Calu3 (cell line): Measurements from ENCODE around the gene GDE1. TPM values are rescaled to one million over a fixed set of nuclear protein-coding genes. Genes with fewer than 3 reads are reported as not detected.

Experiments
- Bru-seq: library from RNA; stranded (reverse); fragments of 400-500 nt; gene quantifications from one replicate; lab custom pipeline; 2021; lab: Mats Ljungman, UMichigan
- BruChase-seq, 2 experiments: library from RNA; stranded (reverse); fragments of 400-500 nt; gene quantifications; one replicate each; lab custom pipeline; 2021; lab: Mats Ljungman, UMichigan
- BruUV-seq: library from RNA; stranded (reverse); fragments of 400-500 nt; replicated peaks from 2 replicates; lab custom pipeline; 2021; lab: Mats Ljungman, UMichigan
- CTCF ChIA-PET: fragments of 300-600 bp; sonication (Branson Sonifier 250); formaldehyde crosslinking; loops from one replicate; lab custom pipeline; 2022; ENCODE audit warnings: antibody characterized with exemption; lab: Charles Lee
- DNase-seq: peaks from one replicate; pipeline ENCODE4 v3.0.0; 2022
- H3K27ac Mint-ChIP-seq: one replicate; pipeline ENCODE4 v1.8.0; 2022; ENCODE audit warnings: mixed read lengths; ENCODE audit not compliant: unreplicated experiment
- H3K27me3 Mint-ChIP-seq: one replicate; pipeline ENCODE4 v1.8.0; 2022; ENCODE audit warnings: mixed read lengths; ENCODE audit not compliant: unreplicated experiment
- H3K36me3 Mint-ChIP-seq: one replicate; pipeline ENCODE4 v1.8.0; 2022; ENCODE audit warnings: mild to moderate bottlenecking, moderate library complexity, mixed read lengths; ENCODE audit not compliant: insufficient read depth, unreplicated experiment
- H3K4me1 Mint-ChIP-seq: one replicate; pipeline ENCODE4 v1.8.0; 2022; ENCODE audit warnings: mild to moderate bottlenecking, low read depth, mixed read lengths; ENCODE audit not compliant: unreplicated experiment
- H3K4me3 Mint-ChIP-seq: one replicate; pipeline ENCODE4 v1.8.0; 2022; ENCODE audit warnings: mild to moderate bottlenecking, low read depth, moderate library complexity, mixed read lengths; ENCODE audit not compliant: unreplicated experiment
- H3K9me3 Mint-ChIP-seq: one replicate; pipeline ENCODE4 v1.8.0; 2022; ENCODE audit warnings: low read depth, mixed read lengths; ENCODE audit not compliant: unreplicated experiment
- CTCF ChIP-seq: fragments of 200-600 bp; IDR thresholded peaks from one replicate; pipeline ENCODE4 v1.8.0; 2022; ENCODE audit warnings: antibody characterized with exemption; ENCODE audit not compliant: unreplicated experiment
- intact Hi-C: fragments of 100-400 bp; cut with micrococcal nuclease; formaldehyde crosslinking; loops from one replicate; pipeline ENCODE4 v1.10.0; 2022; ENCODE audit not compliant: unreplicated experiment
- long read RNA-seq: library from polyadenylated mRNA; stranded (forward); transcript quantifications from one replicate; pipeline ENCODE4 v2.0.0, GENCODE V29; 2022
- total RNA-seq: library from RNA; stranded (reverse); gene quantifications from 2 replicates; pipeline ENCODE4 v1.2.3, GENCODE V29; 2022

GDE1 gene, protein sequence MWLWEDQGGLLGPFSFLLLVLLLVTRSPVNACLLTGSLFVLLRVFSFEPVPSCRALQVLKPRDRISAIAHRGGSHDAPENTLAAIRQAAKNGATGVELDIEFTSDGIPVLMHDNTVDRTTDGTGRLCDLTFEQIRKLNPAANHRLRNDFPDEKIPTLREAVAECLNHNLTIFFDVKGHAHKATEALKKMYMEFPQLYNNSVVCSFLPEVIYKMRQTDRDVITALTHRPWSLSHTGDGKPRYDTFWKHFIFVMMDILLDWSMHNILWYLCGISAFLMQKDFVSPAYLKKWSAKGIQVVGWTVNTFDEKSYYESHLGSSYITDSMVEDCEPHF
- total RNA-seq = 89.6 and 98.2 TPM in 2 replicates
- percentile 83 among the genes with signal in this experiment for Bru-seq, nascent RNA
- percentile 94 among the genes with signal in this experiment for BruChase-seq, experiment 1, labeled RNA remaining after a 6-hour chase
- BruChase-seq, experiment 2, labeled RNA remaining after a 2-hour chase = percentile 86 among the genes with signal in this experiment
- long read RNA-seq, transcript GDE1-203 (6 exons, 2,238 nt) = minor isoform, 11 of 178 reads
- long read RNA-seq, transcript GDE1-201 (6 exons, 2,958 nt) = major isoform, 64 of 178 reads
- long read RNA-seq, partial matches to known transcripts = 6 of 178 reads
- long read RNA-seq, other reads (novel, unspliced or antisense) = 97 of 178 reads

DNA sequence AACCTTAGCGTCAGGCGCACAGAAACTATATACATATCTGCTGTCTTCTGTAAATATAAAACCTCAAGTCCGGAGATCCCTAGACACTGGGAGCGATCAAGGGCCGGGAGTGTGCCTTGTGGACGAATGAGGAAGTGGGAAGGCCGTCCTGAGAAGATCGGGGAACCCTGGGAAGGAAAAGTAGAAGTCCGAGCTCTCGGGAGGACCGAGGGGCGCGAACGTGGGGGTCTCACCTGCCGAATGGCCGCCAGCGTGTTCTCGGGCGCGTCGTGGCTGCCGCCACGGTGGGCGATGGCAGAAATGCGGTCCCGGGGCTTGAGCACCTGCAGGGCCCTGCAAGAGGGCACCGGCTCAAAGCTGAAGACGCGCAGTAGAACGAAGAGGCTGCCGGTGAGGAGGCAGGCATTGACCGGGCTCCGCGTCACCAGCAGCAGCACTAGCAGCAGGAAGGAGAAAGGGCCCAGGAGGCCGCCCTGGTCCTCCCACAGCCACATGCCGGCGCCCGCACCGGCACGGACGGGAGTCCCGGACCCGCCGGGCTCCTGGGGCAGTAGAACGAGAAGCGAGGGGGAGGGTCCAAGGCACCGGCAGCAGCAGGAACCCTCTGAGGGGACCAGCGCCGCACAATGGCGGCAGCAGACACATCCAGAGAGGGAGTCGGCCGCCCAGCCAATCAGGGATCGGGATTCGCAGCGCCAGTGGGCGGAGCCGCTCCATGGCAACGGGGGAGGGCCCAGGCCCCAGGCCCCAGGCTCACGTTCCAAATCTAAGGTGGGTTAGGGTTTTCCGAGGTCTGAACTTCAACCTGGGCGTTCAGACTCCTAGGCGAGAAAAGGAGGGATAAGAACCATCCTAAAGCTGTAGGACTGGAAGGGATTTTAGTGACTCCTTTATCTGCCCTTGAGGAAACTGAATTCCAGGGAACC, at the start of gene GDE1:
TSS of gene GDE1 (minus strand) at position 628 of the 926 bp plus-strand sequence. CDS start at position 494, 134 bp downstream.
- DNase-seq = peak; percentile 97

GRCh38 chr16:19567560-19567959, 45.7 kb upstream of the GDE1 start:
- no TSS peak for BruUV-seq
- Mint-ChIP-seq H3K36me3 (no peaks in the 10 kb centered on the region), H3K27ac (no peak overlapping the region), H3K4me1 (no peaks in the 10 kb centered on the region), H3K9me3 (no peaks in the 10 kb centered on the region), H3K4me3 (no peak overlapping the region), H3K27me3 (no peaks in the 10 kb centered on the region)
- no peak for TF ChIP-seq CTCF
- CTCF ChIA-PET = interaction anchor here (0.6 to 0.7 kb wide), 2 partner anchors 30 to 127 kb away, joined by 3 to 4 read pairs; no protein-coding TSS in a partner anchor
- intact Hi-C loops = loop anchor here (10.0 kb wide), 1 partner anchor 737 kb away; no protein-coding TSS in a partner anchor
- no peak for DNase-seq

More for the DNA sequence above, at the start of gene GDE1:
- Mint-ChIP-seq H3K9me3 (no peaks in the 10 kb centered on the region), H3K4me1 (peaks cover 37% of the 10 kb centered on the region), H3K27ac (peak within 1 kb of the TSS; percentile 82), H3K36me3 (peaks cover 64% of the 10 kb centered on the region), H3K4me3 (peak within 1 kb of the TSS; percentile 94), H3K27me3 (no peaks in the 10 kb centered on the region)
- intact Hi-C loops = loop anchor here (10.0 kb wide), 1 partner anchor 427 kb away; no protein-coding TSS in a partner anchor
- CTCF ChIA-PET = interaction anchor here (0.9 kb wide), 1 partner anchor 720 kb away, joined by 3 read pairs; the partner anchor contains the start of gene ARL6IP1
- TF ChIP-seq CTCF = no peak
- BruUV-seq = no TSS peak

GRCh38 chr16:19566362-19566761, 44.5 kb upstream of the GDE1 start:
- Mint-ChIP-seq H3K27me3 (no peaks in the 10 kb centered on the region), H3K9me3 (no peaks in the 10 kb centered on the region), H3K27ac (no peak overlapping the region), H3K36me3 (no peaks in the 10 kb centered on the region), H3K4me3 (no peak overlapping the region), H3K4me1 (no peaks in the 10 kb centered on the region)
- intact Hi-C loops = loop anchor here (10.0 kb wide), 1 partner anchor 738 kb away; no protein-coding TSS in a partner anchor
- TF ChIP-seq CTCF = no peak
- BruUV-seq = no TSS peak
- CTCF ChIA-PET = interaction anchor here (0.6 kb wide), 1 partner anchor 97 kb away, joined by 4 read pairs; no protein-coding TSS in a partner anchor
- DNase-seq = no peak
